Measurements from ENCODE around the gene PLG.
"Not testable (repeated sequence)": the region's sequence is repeated elsewhere in the genome, so short reads cannot be mapped to it uniquely, and the experiment has no call there.

Gene PLG

DNA sequence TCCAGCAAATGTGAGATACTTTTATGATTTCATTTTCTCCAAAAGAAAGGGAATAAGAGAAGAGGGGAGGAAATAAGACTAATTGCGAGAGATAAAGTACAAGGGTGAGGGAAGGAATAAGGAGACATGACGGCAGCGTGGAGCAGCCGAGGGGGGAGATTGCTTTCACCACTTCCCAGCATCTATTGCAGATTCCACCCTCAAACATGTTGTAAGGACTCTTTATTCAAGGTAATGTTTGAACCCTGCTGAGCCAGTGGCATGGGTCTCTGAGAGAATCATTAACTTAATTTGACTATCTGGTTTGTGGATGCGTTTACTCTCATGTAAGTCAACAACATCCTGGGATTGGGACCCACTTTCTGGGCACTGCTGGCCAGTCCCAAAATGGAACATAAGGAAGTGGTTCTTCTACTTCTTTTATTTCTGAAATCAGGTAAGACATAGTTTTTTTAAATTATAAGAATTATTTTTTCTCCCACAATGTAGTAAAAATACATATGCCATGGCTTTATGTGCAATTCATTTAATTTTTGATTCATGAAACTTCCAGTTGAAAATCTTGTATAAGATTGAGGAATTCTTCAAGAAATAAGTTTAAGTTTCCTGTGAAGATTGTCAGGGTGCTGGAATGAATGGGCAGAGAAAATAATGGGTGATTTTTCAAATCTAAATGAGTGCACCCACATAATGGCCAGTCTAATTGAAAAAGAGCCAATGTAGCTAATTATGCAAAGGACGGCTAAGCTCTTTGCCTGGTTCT, at the start of gene PLG:
Gene PLG, plus strand, starts transcription at position 327 of the 763 bp plus-strand sequence. Its CDS starts 61 bp downstream, at position 388.
- DNase-seq (ENCODE audit: low spot score): not testable (repeated sequence)

DNA sequence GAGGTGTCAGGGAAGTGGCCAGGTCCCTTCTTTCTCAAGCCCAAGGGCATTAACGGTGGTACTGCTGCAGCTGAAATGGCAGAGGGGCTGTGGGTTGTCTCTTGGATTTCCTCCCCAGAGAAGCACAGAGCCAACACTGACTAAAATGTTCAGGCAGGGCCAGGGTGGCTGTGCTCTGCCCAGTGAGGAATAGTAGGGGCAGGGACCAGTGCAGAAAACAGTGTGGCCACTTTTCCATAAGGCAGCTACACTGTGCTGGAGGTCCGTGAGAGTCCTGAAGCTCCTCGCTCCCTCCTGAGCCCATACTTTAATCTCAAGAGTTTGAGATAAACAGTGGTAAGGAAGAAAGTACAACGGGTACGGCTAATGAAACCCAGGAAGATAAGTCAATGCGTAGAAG, 42.5 kb upstream of the PLG start:
- no peak for DNase-seq (ENCODE audit: low spot score)

DNA sequence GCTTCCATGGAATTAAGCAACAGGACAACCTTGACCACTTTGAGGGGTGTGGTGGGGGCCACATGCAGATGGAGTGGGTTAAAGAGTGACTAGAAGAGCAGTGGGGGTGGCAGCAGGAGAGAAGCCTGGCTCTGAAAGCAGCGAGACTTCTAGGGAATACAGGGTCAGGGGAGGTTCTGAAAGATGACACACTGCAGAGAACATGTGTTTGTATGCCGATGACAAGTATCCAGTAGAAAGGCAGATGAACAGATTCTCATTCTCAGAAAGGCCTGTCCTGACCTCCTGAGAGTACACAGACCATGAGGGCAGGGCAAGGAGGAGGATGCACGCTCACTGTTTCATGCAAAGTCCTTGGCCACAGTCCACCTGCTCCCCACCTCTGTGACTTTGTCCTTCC, 40.8 kb upstream of the PLG start:
- DNase-seq (ENCODE audit: low spot score): no peak

DNA sequence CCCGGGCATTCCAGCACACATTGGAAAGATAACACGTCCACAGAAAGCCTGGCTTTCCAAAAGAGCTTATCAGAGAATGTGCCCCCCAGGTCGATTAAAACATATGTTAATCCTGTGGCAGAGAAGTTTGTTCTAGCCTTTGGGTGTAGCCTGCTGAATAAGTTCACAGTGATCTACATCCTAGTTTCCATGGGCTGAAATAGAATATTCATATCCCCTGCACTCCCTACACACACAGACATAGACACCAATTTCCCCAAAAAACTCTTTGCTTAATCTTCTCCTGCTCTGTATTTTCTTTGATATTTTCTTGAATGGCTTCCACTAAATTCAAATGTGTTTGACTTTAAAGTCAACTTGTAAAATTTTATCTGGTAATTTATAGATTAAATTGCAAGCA, 39.6 kb upstream of the PLG start:
- DNase-seq (ENCODE audit: low spot score): no peak

DNA sequence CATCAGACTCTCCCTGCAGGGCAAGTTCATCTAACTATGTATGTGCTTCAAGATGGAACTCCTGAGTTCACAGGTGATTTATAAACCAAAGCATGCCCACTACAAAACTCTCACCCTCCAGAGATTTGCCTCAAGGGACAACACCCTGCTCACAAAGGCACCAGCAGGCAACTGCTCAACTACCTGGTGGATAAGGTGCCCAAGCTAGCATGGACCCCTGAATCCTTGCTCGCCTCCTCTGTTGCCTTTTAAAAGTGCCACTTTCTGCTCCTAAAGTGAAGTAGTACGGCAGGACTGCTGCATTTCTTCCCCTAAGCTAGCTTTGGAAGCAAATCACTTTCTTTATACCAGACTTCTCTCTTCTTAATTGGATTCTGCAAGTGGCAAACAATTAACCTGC, 39.2 kb upstream of the PLG start:
- DNase-seq (ENCODE audit: low spot score): no peak

DNA sequence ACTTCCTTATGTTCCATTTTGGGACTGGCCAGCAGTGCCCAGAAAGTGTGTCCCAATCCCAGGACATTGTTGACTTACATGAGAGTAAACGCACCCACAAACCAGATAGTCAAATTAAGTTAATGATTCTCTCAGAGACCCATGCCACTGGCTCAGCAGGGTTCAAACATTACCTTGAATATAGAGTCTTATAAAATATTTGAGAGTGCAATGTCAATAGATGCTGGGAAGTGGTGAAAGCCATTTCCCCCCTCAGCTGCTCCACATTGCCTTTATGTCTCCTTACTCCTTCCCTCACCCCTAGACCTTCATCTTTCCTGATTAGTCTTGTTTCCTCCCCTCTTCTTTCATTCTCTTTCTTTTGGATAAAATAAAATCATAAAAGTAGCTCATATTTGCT, 37.8 kb upstream of the PLG start, which contains the start of gene LPA:
Gene LPA, minus strand, starts transcription at position 78 of the 400 bp plus-strand sequence. Its CDS starts 61 bp downstream, at position 17.
- not testable (repeated sequence) for DNase-seq (ENCODE audit: low spot score)

DNA sequence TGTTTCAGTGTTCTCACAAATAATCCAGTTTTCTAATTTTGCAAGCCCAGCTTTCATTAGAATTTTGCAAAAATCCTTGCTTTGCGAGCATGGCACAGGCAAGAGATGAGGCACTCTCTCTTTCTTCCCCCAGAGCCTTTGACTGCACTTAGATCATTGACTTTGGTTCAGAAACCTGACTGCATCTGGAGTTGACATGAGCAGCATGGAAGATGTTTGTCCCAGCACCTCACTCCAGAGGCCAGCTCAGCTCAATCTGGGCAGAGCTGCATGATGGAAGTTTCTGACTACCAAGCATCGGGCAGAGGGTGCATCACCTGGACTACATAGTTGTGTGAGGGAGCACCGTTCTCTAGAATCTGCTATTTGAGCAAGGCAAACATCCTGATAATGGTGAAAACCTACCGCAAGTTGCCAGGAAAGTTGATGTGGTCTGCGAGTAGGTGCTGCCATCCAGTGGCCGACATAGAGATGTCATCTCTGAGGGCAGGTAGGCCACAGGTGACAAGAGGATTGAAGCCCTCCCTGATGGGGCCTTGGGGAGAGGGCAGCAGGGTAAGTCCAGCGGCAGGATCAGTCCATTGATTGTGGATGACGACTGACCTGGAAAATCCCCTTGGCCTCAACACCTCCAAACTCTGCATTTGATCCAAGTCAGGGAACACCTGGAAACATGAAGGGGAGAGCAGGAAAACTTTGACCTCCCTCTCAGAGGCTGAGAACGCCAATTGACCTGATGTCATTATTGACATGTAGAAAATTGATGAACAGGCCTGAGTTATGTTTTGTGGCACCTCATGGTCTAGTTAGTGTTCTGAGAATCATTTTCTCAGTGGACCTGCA, 34.2 kb upstream of the PLG start:
- peak; percentile 57 for DNase-seq (ENCODE audit: low spot score)

DNA sequence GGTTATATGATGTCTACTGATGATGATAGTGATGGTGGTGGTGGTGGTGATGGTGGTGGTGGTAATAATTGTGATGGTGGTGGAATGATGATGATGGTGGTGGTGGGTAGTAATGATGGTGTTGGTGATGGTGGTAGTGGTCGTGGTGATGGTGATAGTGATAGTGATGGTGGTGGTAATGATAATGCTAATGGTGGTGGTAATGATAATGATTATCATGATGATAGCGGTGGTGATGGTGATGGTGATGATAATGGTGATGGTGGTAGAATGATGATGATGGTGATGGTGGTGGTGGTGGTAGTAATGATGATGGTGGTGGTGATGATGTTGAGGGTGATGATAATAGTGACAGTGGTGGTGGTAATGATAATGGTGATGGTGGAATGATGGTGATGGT, 33.5 kb upstream of the PLG start:
- DNase-seq (ENCODE audit: low spot score): no peak

DNA sequence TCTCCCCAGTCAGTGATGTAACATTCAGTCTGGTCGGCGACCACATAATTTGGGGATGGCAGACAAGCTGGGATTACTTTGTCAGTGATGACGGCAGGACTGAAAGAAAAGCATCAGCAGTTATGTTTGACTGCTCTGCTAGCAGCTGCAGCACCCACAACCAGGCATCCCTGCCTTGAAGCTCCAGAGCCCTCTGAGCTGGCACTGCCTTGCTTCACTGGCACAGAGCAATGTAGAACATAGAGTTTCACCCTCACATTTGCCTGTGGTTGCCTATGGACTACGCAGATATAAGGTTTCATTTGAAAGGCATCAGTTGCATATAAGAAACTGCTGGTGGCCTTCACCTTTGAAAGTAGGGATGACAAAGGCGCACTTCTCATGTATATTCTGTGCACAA, 25.6 kb upstream of the PLG start:
- not testable (repeated sequence) for DNase-seq (ENCODE audit: low spot score)

DNA sequence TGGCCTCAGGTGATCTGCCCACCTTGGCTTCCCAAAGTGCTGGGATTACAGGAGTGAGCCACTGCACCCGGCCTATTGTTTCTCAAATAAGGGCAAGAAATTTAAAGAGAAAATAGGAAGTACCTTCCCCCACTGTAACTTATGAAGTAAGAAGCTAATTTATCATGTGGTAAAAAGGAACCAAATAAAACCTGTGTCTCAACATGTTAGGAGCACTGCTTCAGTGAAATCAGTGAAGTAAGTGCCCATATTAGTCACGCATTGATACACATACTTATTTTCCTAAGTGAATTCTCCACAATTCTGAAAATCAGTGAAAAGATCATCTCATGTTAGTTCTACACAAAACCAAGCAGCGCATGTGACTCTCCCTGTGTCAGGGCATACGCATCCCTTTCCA, 23.8 kb upstream of the PLG start:
- no peak for DNase-seq (ENCODE audit: low spot score)

DNA sequence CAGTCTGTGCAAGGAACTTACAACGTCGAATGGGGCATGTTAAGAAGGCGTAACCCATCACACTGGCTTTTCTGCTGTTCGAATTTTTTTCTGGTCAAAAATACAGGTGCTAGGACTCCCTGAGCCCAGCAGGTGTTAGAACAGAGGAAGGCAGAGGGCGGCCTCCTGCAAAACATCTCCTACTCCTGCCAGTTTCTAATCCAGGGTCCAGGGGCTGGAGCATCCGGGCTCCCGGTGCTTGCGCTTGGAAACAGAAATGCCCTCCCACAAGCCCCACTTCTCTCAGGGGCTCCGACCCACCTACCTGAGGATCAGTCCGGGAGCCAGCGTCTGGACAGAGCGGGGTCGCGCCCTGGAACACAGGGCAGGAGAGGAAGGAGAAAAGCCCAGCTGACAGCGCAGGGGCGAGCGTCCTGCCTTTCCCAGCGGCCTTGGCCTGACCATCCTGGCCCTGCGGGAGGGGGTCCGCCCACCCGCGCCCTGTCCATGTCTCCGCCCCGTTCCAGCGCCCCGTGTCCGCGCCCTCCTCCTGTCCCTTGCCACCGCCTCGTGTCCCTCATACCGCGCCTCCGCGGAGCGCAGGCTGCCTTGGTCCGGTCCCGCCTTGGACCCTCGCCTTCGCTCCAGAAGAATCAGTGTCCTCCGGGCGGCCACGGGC, 23.2 kb upstream of the PLG start:
- no peak for DNase-seq (ENCODE audit: low spot score)

DNA sequence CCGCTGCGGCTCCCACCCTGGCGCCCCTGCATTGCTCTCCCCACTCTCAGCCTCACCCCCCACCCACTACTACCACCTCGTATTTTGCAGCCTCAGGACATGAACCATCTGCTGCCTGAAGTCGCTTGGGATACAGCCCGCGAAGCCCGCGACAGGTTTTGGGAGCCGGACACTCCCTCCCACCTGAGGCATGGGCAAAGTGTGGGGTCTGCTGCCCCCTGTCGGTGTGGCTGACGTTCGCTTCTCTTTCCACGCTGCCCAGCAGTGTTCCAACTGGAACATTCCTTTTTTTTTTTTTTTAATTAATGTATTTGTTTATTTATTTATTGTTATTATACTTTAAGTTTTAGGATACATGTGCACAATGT, 22.7 kb upstream of the PLG start:
- no peak for DNase-seq (ENCODE audit: low spot score)

DNA sequence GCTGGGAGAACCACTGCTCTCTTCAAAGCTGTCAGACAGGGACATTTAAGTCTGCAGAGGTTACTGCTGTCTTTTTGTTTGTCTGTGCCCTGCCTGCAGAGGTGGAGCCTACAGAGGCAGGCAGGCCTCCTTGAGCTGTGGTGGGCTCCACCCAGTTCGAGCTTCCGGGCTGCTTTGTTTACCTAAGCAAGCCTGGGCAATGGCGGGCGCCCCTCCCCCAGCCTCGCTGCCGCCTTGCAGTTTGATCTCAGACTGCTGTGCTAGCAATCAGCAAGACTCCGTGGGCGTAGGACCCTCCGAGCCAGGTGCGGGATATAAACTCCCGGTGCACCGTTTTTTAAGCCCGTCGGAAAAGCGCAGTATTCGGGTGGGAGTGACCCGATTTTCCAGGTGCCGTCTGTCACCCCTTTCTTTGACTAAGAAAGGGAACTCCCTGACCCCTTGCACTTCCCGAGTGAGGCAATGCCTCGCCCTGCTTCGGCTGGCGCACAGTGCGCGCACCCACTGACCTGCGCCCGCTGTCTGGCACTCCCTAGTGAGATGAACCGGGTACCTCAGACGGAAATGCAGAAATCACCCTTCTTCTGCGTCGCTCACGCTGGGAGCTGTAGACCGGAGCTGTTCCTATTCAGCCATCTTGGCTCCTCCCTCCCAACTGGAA, 16.8 kb upstream of the PLG start:
- not testable (repeated sequence) for DNase-seq (ENCODE audit: low spot score)

DNA sequence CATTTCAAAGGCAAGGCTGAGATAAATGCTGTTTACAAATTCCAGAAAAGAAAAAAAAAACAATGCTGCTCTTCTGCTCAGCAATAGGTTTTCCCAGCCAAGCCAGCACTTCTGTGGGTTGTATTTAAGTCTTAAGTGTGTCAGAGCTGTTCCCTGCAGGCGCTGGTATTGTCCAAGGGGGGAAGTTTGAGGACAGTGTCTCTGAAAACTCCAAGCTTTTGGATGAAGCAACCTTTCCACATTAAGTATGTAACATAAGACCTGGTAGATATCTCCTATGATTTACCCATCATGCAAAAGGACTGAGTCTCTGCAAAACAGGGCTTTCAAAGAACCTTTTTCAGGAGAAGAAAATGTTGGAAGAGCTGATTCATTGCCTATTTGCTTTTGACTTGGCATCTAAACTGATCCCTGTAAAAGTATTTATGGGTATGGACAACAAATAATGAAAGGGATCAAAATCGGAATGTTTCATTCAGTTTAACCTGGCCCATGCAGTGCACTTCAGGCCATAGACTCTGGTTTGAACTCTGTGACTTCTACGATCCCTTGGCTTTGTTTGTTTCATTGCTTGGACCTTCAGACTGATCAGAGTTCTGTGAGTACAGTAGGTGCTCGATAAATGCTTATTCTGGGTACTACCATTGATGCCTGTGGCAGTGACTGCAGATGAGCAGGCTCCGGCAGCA, 16.1 kb upstream of the PLG start:
- DNase-seq (ENCODE audit: low spot score): no peak

DNA sequence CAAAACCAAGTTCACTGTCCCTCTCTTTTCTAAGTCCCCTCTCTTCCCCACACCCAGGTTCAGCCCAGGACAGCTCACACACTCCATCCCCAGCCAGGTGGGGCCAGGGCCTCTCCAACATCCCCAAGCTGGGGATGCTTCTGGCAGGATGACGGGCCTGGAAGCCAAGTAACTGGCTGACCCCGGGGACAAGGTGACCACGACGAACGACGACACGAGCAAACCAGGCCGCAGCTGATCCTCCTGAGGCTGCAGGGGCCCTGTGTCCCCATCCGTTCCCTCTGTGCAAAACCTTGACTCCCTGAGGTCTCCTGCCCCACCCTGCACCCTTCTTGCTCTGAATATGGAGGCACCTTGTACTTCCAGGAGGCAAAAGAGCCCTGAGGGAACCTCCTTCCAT, 11.6 kb upstream of the PLG start:
- no peak for DNase-seq (ENCODE audit: low spot score)

DNA sequence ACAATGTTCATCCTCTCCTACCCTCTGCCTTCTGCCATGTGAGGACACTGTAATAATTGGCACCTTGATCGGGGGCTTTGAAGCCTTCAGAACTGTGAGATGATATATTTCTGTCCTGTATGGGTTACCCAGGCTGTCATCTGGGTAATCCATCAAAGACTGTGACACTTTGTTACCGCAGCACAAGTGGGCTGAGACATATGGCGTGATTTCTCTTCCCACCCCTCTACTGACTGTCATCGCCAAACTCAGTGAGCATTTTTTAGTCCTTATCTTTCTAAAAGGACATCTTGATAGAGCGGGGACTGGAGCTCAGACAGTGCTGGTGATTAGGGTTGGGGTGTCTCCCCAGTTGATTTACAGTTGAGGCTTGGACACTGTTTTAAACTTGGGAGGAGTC, 10.4 kb upstream of the PLG start:
- no peak for DNase-seq (ENCODE audit: low spot score)

DNA sequence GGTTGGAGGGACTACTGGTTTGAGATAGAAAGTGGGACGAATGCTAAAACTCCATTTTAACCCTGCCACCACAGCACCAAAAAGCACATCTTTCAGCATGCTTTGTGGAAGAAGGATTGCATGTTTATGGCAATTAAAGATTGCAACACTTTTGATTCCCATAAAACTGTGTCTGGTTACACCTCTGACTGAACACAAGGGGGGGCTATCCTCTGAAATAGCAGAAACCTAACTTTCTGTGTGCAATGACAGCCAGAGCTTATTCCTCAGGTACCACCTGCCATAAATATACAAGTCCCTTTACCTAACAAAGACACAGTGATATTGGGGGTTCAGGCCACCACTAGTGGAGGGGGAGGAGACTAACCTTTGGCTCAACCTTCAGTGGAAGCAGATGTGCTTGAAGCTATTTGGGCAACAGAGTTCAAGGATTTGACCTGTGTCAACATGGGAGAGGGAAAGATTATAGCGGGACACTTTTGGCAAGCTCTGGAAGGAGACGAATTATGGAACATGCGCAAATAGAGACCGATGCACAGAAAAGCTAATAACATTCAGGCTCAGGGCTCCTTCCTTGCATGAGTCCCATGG, 9.6 kb upstream of the PLG start:
- DNase-seq (ENCODE audit: low spot score): peak; percentile 20

DNA sequence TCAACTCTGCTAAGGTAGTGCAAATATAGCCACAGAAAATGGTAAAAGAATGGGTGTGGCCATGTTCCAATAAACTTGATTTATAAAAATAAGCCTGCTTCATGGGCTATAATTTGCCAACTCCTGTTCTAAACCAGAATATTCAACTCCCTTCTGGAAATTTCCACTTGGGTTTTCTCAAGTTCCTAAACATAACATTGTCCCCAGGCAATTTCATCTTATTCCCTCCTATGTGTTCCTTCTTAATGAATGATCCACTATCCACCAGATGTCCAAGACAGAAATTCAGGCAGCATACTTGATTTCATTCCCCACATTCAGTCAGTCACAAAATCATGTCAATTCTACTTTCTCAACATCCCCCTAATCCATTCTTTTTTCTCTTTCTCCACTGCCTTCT, 7.0 kb upstream of the PLG start:
- DNase-seq (ENCODE audit: low spot score): not testable (repeated sequence)

DNA sequence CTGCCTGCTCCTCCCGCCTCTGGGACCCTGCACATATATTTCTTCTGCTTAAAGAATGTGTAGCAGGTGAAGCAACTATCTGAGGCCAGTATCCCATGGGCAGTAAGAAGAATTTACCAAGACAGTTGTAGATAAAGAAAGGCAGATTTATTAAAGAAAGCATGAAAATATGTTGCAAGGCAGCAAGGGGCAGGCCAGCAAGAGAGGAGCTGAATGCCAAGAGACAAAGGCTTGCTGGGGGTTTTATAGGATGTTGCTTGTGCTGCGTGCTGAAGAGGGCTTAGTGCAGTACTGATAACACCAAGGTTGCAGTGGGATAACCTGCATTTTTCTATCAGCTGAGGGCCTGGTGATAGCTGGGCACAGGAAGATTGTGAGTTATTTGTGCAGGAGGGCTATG, 6.4 kb upstream of the PLG start:
- DNase-seq (ENCODE audit: low spot score): not testable (repeated sequence)

DNA sequence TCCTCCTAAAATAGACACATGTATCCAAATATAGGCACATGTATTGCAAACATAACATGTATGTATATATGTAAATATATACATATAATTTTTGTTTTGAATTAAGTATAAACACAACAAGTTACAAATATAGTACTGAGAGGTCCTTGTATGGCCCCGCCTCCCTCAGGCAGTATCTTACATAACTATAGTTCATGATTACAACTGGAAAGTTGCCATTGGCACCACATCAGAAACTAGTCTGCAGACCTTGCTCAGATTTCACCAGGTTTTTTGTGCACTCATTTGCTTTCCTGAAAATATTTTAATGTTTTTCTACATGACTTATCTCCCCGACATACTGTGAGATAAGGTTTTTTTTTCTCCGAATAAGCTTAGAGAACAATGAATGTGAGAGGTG, 5.2 kb upstream of the PLG start:
- not testable (repeated sequence) for DNase-seq (ENCODE audit: low spot score)

DNA sequence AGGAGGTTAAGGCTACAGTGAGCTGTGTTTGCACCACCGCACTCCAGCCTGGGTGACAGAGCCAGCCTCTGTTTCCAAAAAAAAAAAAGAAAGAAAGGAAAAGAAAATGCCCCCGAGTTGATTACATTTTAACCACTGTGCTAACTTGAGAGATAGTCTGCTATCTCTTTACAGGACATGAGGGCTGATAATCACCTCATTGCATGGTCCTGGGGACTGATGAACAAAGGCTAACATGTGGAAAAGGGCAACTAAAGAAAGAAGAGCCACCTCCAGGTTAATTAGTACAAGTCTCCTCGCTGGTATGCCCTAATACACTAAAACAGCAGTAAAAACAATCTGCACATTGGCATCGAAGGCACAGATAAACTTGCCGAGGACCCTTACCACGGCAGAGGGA, 4.2 kb upstream of the PLG start:
- DNase-seq (ENCODE audit: low spot score): no peak

Measured in NAMALWA (cell line).